SH-SY5Y (cell line): Measurements from ENCODE around the gene PPT1.

ENCODE experiments used
- GATA2 ChIP-seq: IDR thresholded peaks from 2 replicates; pipeline ENCODE4 v1.6.1; 2011; ENCODE audit warnings: mild to moderate bottlenecking, low read depth, low read length
- GATA3 ChIP-seq: IDR thresholded peaks from 2 replicates; pipeline ENCODE4 v1.6.1; 2011; ENCODE audit warnings: low read depth, mild to moderate bottlenecking, low read length, moderate library complexity

- no peak for TF ChIP-seq GATA2
- TF ChIP-seq GATA3: no peak
These were observed 35.6 kb upstream of the PPT1 start for GRCh38 chr1:40132383-40133311.
